Measurements from ENCODE around the gene CDKL1. TPM values are rescaled to one million over a fixed set of nuclear protein-coding genes. Genes with fewer than 3 reads are reported as not detected.

CDKL1 gene
- total and polyA plus RNA-seq, 2 donors (not counting 3 experiments of a cell fraction or from before 2014, with no cell fraction given): 2.6 to 9.7 TPM

GRCh38 chr14:50379563-50379962 is 17.1 kb downstream of the CDKL1 start:
- Histone ChIP-seq H3K79me2 (ENCODE audit: control insufficient read depth, insufficient read depth, low read length) (no peaks in the 10 kb centered on the region), H3K9ac (replicated peaks; ENCODE audit: extremely low read depth, insufficient read depth, low read length) (no peak overlapping the region), H3K4me2 (ENCODE audit: insufficient read depth, low read length) (no peak overlapping the region), H3K9me3 (replicated peaks; ENCODE audit: control insufficient read depth, insufficient read depth, low read length) (no peaks in the 10 kb centered on the region), H3K36me3 (ENCODE audit: control insufficient read depth in 2 of 2, extremely low read depth in 1 of 2, insufficient read depth in 2 of 2, low read length in 2 of 2) (peaks cover 0 to 4% of the 10 kb centered on the region in 2 experiments), H3K9me1 (replicated peaks; ENCODE audit: control insufficient read depth, extremely low read depth, insufficient read depth, low read length) (no peaks in the 10 kb centered on the region), H3K4me3 (replicated peaks in 1 of 3; ENCODE audit: insufficient read depth in 1 of 3, low read depth in 1 of 3, low read length in 3 of 3) (no peak overlapping the region), H3K4me1 (ENCODE audit: control insufficient read depth, extremely low read depth, insufficient read depth, low read length) (no peaks in the 10 kb centered on the region), H3K27me3 (ENCODE audit: control insufficient read depth in 2 of 2, insufficient read depth in 2 of 2, low read length in 2 of 2) (no peaks in the 10 kb centered on the region), H2AFZ (ENCODE audit: low read depth, low read length) (no peak overlapping the region), H3K27ac (ENCODE audit: insufficient read depth, low read depth, low read length) (no peak overlapping the region), H4K20me1 (replicated peaks; ENCODE audit: control insufficient read depth, extremely low read depth, insufficient read depth, low read length) (no peaks in the 10 kb centered on the region)
- POLR2A ChIA-PET: no interaction called here
- dilution Hi-C loops (cut with MboI; ENCODE audit: extremely low pct_ligation_motif_present, low sequenced_read_pairs): no loop called here
- intact Hi-C loops (cut with micrococcal nuclease): no loop called here
- CTCF ChIA-PET: interaction anchor here (1.4 kb wide), 1 partner anchor 39 kb away, joined by 3 read pairs; no protein-coding TSS in a partner anchor
- DNase-seq (ENCODE audit: low read depth, low spot score) (no peak), FAIRE-seq (no peak)
- no TSS peak for BruUV-seq (replicated peaks)
- TF ChIP-seq JUN (IDR thresholded peaks at IDR 0.05; ENCODE audit: borderline replicate concordance, insufficient read depth, insufficient read length, low read depth) (no peak), FOS (IDR thresholded peaks at IDR 0.05; ENCODE audit: borderline replicate concordance, insufficient read depth, low read length) (no peak), GATA2 (IDR thresholded peaks at IDR 0.05; ENCODE audit: insufficient read depth, insufficient read length, low read depth, low read length) (no peak), POLR2A (IDR thresholded peaks at IDR 0.05; ENCODE audit: low read depth, low read length) (no peak), POLR2AphosphoS5 (IDR thresholded peaks at IDR 0.05; ENCODE audit: insufficient read depth, low read depth, low read length) (no peak), CTCF (IDR thresholded peaks at IDR 0.05; ENCODE audit: extremely low read depth in 1 of 2, insufficient read depth in 1 of 2, low read depth in 1 of 2, low read length in 2 of 2) (no peak), MYC (IDR thresholded peaks at IDR 0.05; ENCODE audit: low read depth, low read length) (no peak), MAX (IDR thresholded peaks at IDR 0.05; ENCODE audit: insufficient read depth, insufficient read length) (no peak), EZH2 (IDR thresholded peaks at IDR 0.05; ENCODE audit: borderline replicate concordance, low read depth, low read length, severe bottlenecking) (no peak)

All from endothelial cell of umbilical vein (primary cell).